NB4 (cell line): Measurements from ENCODE around the gene TENM4.

ENCODE experiments used
- CTCF ChIP-seq: IDR thresholded peaks from one replicate; pipeline ENCODE4 v1.5.1; 2012; ENCODE audit warnings: low read depth, low read length
- MAX ChIP-seq: IDR thresholded peaks from 2 replicates; pipeline ENCODE4 v1.6.1; 2011; ENCODE audit warnings: low read depth, low read length
- MYC ChIP-seq: IDR thresholded peaks from 2 replicates; pipeline ENCODE4 v1.6.1; 2011; ENCODE audit warnings: low read depth, low read length
- POLR2A ChIP-seq: IDR thresholded peaks from 2 replicates; pipeline ENCODE4 v1.6.1; 2011; ENCODE audit warnings: mild to moderate bottlenecking; ENCODE audit not compliant: insufficient read length; ENCODE audit errors: extremely low read depth

GRCh38 chr11:79147011-79147410 lies 293.8 kb downstream of the TENM4 start:
- TF ChIP-seq CTCF: no peak
- no peak for TF ChIP-seq MAX
- TF ChIP-seq POLR2A: no peak
- TF ChIP-seq MYC: no peak
